Loucy (cell line): ENCODE measurements around the gene TDRD7.

Experiments used
- H2AFZ ChIP-seq: fragments of 200-600 bp; sonication (generic); 2 replicates; pipeline ENCODE4 v1.6.0; 2016; ENCODE audit warnings: antibody characterized with exemption, mild to moderate bottlenecking, low read length, moderate library complexity
- H3F3A ChIP-seq: fragments of 200-600 bp; 2 replicates; pipeline ENCODE4 v1.6.0; 2016; ENCODE audit warnings: antibody characterized with exemption, low read depth, mild to moderate bottlenecking
- H3K27me3 ChIP-seq: fragments of 200-600 bp; sonication (generic); 2 replicates; pipeline ENCODE4 v1.6.1; 2014; ENCODE audit warnings: low read length, mild to moderate bottlenecking; ENCODE audit not compliant: insufficient read depth, poor library complexity, severe bottlenecking
- H3K36me3 ChIP-seq: fragments of 200-600 bp; sonication (generic); 2 replicates; pipeline ENCODE4 v1.6.1; 2016; ENCODE audit warnings: low read length; ENCODE audit not compliant: insufficient read depth
- H3K4me1 ChIP-seq: fragments of 200-600 bp; sonication (generic); 2 replicates; pipeline ENCODE4 v1.5.1; 2014; ENCODE audit warnings: low read length, mild to moderate bottlenecking; ENCODE audit not compliant: insufficient read depth, poor library complexity, severe bottlenecking
- H3K4me2 ChIP-seq: fragments of 200-600 bp; sonication (generic); 2 replicates; pipeline ENCODE4 v1.6.0; 2014; ENCODE audit warnings: antibody characterized with exemption, low read length, low read depth, mild to moderate bottlenecking; ENCODE audit not compliant: poor library complexity, severe bottlenecking
- H3K4me3 ChIP-seq: fragments of 200-600 bp; sonication (generic); 2 replicates; pipeline ENCODE4 v1.5.1; 2014; ENCODE audit warnings: low read length, mild to moderate bottlenecking, mixed read lengths; ENCODE audit not compliant: poor library complexity, severe bottlenecking
- H3K79me2 ChIP-seq: fragments of 200-600 bp; sonication (generic); 2 replicates; pipeline ENCODE4 v1.6.1; 2014; ENCODE audit warnings: low read length; ENCODE audit not compliant: insufficient read depth
- H3K9ac ChIP-seq: fragments of 200-600 bp; sonication (generic); 2 replicates; pipeline ENCODE4 v1.6.0; 2014; ENCODE audit warnings: mild to moderate bottlenecking, low read depth, low read length, moderate library complexity; ENCODE audit not compliant: poor library complexity, severe bottlenecking
- H3K9me2 ChIP-seq: fragments of 200-600 bp; sonication (generic); replicated peaks from 2 replicates; pipeline ENCODE4 v1.6.1; 2016; ENCODE audit warnings: low read depth, low read length, mixed read lengths
- H3K9me3 ChIP-seq: fragments of 200-600 bp; sonication (generic); 2 replicates; pipeline ENCODE4 v1.6.1; 2014; ENCODE audit warnings: mild to moderate bottlenecking, antibody characterized with exemption, low read length, low read depth; ENCODE audit not compliant: insufficient read depth
- H4K20me1 ChIP-seq: fragments of 200-600 bp; sonication (generic); 2 replicates; pipeline ENCODE4 v1.6.0; 2014; ENCODE audit warnings: antibody characterized with exemption, low read length, mild to moderate bottlenecking; ENCODE audit not compliant: insufficient read depth, poor library complexity, severe bottlenecking
- CTCF ChIP-seq: fragments of 200-600 bp; sonication (generic); conservative IDR thresholded peaks from 2 replicates; pipeline ENCODE4 v1.5.1; 2014; ENCODE audit warnings: mild to moderate bottlenecking, antibody characterized with exemption, low read length
- EZH2phosphoT487 ChIP-seq: fragments of 200-600 bp; IDR thresholded peaks from 2 replicates; pipeline ENCODE4 v1.6.1; 2018; ENCODE audit warnings: antibody characterized with exemption, mild to moderate bottlenecking, moderate library complexity, borderline replicate concordance

The TDRD7 gene

GRCh38 chr9:97517331-97518089 lies 105.6 kb downstream of the TDRD7 start:
- Histone ChIP-seq H3K9me3 (no peaks in the 10 kb centered on the region), H3K36me3 (no peaks in the 10 kb centered on the region), H3K9me2 (no peaks in the 10 kb centered on the region), H3K4me3 (no peak overlapping the region), H3K4me1 (peaks cover 7% of the 10 kb centered on the region), H3K9ac (no peak overlapping the region), H4K20me1 (no peaks in the 10 kb centered on the region), H3K27me3 (no peaks in the 10 kb centered on the region), H2AFZ (no peak overlapping the region), H3F3A (no peaks in the 10 kb centered on the region), H3K4me2 (no peak overlapping the region), H3K79me2 (no peaks in the 10 kb centered on the region)
- no peak for TF ChIP-seq EZH2phosphoT487

GRCh38 chr9:97518166-97518908 lies 106.4 kb downstream of the TDRD7 start:
- Histone ChIP-seq H3K4me1 (peaks cover 7% of the 10 kb centered on the region), H3K4me2 (peak overlapping the region; percentile 4)
- TF ChIP-seq EZH2phosphoT487 = no peak
- no peak for TF ChIP-seq CTCF

GRCh38 chr9:97518909-97519307 lies 107.0 kb downstream of the TDRD7 start:
- Histone ChIP-seq H3K27me3 (no peaks in the 10 kb centered on the region), H3K9ac (no peak overlapping the region), H3K79me2 (no peaks in the 10 kb centered on the region), H4K20me1 (no peaks in the 10 kb centered on the region), H2AFZ (no peak overlapping the region), H3K9me2 (no peaks in the 10 kb centered on the region), H3K36me3 (no peaks in the 10 kb centered on the region), H3K4me3 (no peak overlapping the region), H3F3A (no peaks in the 10 kb centered on the region), H3K4me2 (peak overlapping the region; percentile 4), H3K9me3 (no peaks in the 10 kb centered on the region), H3K4me1 (peaks cover 7% of the 10 kb centered on the region)
- no peak for TF ChIP-seq EZH2phosphoT487
- no peak for TF ChIP-seq CTCF

More at GRCh38 chr9:97518166-97518908, 106.4 kb downstream of the TDRD7 start:
- Histone ChIP-seq H3K36me3 (no peaks in the 10 kb centered on the region), H3K79me2 (no peaks in the 10 kb centered on the region), H3K9me2 (no peaks in the 10 kb centered on the region), H4K20me1 (no peaks in the 10 kb centered on the region), H3K27me3 (no peaks in the 10 kb centered on the region), H3K4me3 (no peak overlapping the region), H3F3A (no peaks in the 10 kb centered on the region), H2AFZ (no peak overlapping the region), H3K9ac (no peak overlapping the region), H3K9me3 (no peaks in the 10 kb centered on the region)
